Stimulated activated CD4-positive, alpha-beta T cell treated with anti-CD3 and anti-CD28 coated beads, Interleukin-2, amount 100 ng/mL, for 4 hours (primary cell): ENCODE data around the gene KLHDC8A.
"Not testable (repeated sequence)": the region's sequence is repeated elsewhere in the genome, so short reads cannot be mapped to it uniquely, and the experiment has no call there.

Experiments
- DNase-seq: peaks from one replicate; pipeline ENCODE4 v3.0.0-alpha.2; 2020; ENCODE audit warnings: low read depth

KLHDC8A gene, protein sequence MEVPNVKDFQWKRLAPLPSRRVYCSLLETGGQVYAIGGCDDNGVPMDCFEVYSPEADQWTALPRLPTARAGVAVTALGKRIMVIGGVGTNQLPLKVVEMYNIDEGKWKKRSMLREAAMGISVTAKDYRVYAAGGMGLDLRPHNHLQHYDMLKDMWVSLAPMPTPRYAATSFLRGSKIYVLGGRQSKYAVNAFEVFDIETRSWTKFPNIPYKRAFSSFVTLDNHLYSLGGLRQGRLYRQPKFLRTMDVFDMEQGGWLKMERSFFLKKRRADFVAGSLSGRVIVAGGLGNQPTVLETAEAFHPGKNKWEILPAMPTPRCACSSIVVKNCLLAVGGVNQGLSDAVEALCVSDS

DNA sequence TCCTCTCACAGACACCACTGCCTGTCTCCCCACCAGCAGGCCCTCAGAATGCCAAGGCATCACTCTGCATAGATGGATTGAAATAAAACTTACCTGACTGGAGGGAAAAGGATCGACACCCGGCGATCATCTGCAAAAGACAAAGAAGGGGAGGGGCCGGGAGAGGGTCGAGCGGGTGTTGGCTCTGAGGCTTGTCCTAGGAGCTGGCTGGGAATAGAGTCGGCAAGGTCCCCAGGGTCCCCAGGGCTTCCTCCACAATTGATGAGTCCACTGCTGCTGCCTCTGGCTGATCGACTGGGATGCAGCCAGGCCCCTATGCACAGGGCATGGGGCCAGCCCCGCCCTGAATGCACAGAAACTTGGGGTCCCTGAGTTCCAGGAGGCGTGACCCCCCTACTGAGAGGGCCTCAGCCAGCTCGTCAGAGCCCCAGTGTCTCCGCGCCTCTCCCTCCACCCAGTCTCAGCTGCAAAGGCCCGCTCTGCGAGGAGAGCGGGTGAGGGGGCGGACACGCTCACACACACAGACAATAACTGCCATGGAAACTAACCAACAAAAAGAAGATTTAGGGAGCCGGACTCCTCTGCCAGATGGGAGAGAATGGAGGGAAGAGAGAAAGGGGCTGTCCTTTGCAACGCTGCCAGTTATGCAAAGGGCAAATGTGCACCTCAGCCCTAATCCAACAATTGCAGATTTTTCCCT, at the start of gene KLHDC8A:
KLHDC8A (minus strand) TSS at position 483 of the 700 bp plus-strand sequence. CDS start 13,318 bp downstream, outside the sequence.
- DNase-seq: no peak

DNA sequence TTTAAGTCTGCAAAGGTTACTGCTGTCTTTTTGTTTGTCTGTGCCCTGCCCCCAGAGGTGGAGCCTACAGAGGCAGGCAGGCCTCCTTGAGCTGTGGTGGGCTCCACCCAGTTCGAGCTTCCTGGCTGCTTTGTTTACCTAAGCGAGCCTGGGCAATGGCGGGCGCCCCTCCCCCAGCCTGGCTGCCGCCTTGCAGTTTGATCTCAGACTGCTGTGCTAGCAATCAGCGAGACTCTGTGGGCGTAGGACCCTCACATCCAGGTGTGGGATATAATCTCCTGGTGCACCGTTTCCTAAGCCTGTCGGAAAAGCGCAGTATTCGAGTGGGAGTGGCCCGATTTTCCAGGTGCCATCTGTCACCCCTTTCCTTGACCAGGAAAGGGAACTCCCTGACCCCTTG, 49.5 kb upstream of the KLHDC8A start:
- DNase-seq: not testable (repeated sequence)

DNA sequence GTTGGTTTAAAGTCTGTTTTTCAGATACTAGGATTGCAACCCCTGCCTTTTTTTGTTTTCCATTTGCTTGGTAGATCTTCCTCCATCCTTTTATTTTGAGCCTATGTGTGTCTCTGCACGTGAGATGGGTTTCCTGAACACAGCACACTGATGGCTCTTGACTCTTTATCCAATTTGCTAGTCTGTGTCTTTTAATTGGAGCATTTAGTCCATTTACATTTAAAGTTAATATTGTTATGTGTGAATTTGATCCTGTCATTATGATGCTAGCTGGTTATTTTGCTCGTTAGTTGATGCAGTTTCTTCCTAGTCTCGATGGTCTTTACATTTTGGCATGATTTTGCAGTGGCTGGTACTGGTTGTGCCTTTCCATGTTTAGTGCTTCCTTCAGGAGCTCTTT, 47.8 kb upstream of the KLHDC8A start:
- not testable (repeated sequence) for DNase-seq

DNA sequence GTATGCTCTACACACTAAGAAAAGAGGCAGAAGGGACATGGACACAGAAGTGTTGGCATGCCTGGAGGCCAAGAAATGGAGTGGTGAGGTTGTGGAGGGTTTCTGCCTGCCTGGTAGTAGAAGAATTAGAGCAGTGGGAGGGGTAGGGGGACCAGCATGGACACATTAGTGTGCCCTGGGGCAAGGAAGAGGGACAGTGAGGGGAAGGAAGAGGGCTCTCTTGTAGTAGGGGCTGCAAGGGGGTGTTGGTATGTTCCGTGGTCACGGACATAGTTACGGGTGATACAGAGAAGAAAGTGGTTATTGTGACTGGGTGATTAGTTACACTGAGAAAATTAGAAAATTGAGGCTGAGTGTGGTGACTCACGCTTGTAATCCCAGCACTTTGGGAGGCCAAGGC, 41.9 kb upstream of the KLHDC8A start:
- no peak for DNase-seq

DNA sequence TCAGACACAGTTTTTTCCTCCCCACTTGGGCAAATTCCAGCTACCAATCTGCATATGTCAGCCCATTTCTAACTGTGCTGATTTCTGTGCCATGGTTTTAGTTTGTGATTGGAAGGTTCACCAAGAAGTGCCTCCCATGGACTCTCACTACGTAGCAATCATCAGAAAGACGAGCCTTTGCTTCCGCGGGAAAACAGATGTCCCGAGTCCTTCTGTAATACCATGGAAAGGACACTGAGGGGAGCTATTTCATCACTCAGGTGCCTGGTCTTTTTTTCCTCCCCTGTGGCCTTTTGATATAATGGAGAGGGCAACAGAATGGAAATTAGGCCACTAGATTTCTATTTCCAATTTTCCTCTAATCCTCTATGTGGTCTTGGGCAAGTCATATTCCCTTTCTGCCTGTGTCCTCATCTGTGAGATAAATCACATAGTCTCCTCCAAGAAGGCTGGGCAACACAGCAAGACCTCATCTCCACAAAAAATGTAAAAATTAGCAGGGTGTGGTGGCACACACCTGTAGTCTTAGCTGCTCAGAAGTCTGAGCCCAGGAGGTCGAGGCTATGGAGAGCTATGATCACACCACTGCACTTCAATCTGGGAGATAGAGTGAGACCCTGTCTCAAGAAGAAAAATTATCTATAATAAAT, 40.4 kb upstream of the KLHDC8A start:
- no peak for DNase-seq

DNA sequence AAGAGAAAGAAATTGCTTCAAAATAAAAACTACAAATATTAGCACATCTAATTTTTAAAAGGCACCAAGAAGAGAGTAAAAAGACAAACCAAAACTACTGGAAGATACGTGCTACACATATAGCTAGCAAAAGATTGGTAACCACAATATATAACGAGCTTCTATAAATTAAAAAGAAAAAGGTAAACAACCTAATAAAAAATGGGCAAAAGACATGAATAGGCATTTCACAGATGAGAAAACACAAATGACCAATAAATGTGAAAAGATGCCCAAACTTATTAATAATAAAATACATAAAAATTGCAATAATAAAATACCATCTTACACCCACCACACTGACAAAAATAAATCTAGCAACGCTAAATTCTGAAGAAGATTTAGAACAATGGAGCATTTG, 38.9 kb upstream of the KLHDC8A start:
- DNase-seq: no peak

DNA sequence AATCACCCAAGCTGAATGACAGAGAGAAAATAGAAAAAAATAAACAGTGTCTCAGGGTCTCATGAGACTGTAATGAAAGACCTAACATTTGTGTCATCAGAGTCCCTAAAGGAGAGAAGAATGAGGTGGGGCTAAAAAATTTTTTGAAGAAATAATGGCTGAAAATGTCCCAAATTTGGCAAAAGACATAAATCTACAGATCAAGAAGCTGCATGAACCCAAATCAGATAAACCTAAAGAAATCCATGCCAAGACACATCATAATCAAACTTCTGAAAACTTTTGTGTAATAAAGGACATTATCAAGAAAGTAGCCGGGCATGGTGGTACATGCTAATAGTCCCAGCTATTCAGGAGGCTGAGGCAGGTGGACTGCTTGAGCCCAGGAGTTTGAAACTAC, 35.9 kb upstream of the KLHDC8A start:
- no peak for DNase-seq

DNA sequence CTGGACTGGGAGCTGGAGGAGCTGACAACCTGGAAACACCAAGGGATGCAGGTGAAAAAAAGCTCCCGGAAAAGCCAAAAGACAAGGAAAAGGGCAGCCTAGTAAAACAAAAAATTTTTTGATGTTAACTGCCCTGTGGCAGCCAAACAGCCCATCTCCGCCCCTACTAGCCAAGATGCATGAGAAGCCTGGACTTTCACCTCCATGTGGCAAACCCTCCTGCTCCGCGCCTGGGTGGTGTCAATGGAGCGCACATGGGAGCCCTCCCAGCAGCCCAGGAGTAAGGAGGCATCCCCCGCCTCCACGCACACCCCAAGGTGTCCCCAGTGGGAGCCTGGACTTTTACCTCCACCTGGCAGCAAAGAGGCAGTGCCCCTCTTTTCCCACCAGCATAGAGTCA, 34.7 kb upstream of the KLHDC8A start:
- no peak for DNase-seq

DNA sequence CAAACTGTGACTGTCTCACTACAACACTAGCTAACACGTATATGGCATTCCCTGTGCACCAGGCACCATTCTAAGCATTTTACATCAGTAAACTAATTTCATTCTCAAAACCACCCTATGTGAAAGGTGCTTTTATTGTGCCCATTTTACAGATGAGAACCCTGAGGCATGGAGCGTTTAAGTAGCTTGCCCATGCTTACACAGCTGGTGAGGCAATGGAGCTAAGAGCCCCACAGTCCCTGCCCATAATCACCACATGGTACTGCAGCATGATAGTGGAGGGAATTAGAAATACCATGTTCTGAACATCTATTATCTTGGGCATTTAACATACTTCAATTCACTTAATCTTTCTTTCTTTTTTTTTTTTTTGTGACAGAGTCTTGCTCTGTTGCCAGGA, 31.1 kb upstream of the KLHDC8A start:
- no peak for DNase-seq

DNA sequence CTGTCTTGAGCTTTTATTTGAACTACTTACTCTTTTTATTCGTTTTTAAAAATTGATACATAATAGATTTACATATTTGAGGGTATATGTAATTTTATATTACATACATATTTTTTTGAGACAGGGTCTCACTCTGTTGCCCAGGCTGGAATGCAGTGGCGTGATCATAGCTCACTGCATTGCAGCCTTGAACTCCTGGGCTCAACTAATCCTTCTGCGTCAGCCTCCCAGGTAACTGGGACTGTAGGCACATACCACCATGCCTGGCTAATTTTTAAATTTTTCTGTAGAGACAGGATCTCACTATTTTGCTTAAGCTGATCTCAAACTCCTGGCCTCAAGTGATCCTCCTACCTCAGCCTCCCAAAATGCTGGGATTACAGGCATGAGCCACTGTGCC, 26.3 kb upstream of the KLHDC8A start:
- DNase-seq: not testable (repeated sequence)

DNA sequence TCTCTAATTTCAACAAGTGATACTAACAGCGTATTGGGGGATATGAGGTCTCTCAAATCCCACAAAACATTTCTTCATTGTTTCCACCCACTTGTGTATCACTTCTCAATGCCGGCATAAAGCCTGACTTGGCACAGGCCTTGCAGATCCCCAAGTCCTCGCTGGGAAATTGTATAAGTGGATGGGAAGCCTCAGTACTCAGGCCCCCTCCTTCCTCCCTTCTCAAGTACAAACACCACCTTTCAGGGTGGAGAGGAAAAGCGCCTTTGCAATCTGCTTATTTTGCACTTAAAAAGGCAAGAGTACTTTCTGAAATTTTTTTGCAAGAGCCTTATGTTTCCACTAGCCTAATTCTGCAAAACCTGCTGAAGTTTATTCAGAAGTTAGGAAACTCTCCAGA, 25.8 kb upstream of the KLHDC8A start:
- DNase-seq: no peak

DNA sequence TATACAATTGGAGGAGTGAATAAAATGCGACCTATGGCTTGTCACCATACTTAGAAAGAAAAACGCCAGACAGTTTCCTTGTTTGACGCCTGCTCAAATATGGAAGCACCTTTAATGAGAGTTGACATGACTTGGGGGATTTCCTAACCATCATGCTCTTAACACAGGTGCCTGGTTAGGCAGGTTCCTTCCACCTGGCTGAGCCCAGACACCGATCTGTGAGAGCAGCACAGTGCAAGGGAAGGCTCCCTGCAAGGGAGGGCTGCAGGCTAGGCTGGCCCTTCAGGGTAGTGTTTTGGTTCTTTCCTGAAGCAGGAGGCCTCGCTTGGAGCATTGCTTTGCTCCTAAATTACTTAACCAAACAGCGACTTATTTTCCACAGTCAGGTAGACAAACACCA, 24.6 kb upstream of the KLHDC8A start:
- DNase-seq: no peak

DNA sequence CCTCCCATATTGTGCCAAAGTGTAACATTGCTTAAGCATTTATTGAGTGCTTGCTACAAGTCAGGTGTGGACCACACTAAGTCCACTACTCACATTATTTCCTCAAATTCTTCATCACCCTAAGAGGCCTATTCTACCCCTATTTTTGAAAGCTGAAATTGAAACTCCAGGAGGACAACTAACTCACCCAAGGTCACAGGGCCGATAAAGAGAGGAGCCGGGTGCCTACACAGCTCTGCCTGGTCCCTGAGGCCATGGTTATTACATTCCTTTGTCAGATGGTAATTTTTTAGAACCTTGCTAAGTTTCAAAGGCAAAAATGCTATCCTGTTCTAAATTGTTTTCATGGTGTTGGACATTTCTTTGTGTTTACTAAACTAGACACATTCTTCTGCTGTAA, 24.2 kb upstream of the KLHDC8A start:
- DNase-seq: no peak

DNA sequence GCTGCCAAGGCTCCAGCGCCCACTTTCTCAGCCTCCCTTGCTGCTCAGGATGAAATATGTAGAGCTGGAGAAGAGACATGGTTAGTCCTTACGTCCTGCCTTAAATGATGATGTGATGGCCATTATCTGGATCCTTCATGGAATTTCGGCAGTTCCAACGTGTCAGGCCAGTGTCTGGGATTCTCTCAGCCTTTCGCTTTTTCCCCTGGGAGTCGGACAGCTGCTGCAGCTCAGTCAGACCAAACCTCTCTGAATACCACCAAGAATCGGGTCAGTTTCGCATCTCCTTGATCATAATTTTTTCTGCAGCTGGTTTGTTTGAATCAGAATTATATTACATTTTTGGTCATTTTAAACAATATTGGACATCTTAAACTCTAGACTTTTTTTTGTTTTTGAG, 22.3 kb upstream of the KLHDC8A start:
- DNase-seq: no peak

DNA sequence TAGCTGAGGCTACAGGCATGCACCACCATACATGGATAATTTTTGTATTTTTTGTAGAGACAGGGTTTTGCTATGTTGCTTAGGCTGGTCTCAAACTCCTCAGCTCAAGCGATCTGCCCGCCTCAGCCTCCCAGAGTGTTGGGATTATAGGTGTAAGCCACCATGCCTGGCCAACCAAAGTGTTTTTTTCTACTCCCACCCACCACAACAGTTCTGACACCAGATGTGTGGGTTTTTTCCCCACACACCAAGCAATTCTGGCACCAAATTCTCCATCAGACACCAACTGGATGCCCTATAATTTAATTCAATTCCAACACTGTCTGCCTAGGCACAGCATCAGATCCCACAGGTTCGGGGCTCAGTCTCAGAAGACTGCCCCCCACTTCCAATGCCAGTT, 20.6 kb upstream of the KLHDC8A start:
- no peak for DNase-seq

DNA sequence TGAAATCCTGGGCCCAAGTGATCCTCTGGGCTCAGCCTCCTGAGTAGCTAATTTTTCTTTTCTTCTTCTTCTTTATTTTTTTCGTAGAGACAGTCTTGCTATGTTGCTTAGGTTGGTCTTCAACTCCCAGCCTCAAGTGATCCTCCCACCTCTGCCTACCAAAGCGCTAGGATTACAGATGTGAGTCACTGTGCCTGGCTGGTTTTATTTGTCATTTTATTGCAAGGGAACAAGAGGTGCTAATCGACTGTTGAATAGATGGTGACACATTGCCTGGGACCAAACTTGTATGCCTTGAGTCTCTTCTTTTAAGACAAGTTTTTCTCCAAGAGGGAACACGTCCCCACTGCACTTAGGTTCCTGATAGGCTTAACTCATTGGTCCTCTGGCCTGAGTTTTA, 20.0 kb upstream of the KLHDC8A start:
- DNase-seq: no peak

DNA sequence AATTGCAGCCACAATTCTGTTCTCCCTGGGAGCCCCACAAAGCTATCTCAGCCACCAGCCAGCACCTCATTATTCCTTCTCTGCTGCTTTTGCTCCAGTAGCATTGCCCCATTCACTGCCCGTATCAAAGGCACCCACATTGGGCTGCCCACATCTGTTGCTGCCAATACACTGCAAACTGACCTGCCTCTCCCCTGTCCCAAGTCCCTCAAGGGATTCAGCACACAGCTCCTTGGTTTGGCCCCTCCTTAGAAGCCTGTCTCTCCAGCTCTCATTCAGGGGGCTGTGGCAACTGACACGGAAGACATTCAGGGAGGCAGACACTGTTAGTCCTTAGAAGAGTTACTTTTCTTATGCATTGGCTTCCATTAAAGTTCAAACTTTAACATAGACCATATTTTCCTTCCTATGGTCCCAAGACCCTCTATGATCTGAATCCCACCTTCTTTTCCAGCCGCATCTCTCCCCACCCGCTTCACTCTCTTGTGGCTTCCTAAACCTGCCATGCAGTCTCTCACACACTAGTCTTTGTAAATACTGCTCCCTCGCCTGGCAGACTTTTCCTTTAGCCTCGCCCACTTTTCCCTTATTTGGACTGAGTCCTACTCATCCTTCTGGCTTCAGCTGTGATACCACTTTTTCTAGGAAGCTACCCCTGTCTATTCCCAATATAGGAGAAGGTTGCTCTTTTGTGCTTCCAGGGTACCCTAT, 19.3 kb upstream of the KLHDC8A start:
- DNase-seq: no peak

DNA sequence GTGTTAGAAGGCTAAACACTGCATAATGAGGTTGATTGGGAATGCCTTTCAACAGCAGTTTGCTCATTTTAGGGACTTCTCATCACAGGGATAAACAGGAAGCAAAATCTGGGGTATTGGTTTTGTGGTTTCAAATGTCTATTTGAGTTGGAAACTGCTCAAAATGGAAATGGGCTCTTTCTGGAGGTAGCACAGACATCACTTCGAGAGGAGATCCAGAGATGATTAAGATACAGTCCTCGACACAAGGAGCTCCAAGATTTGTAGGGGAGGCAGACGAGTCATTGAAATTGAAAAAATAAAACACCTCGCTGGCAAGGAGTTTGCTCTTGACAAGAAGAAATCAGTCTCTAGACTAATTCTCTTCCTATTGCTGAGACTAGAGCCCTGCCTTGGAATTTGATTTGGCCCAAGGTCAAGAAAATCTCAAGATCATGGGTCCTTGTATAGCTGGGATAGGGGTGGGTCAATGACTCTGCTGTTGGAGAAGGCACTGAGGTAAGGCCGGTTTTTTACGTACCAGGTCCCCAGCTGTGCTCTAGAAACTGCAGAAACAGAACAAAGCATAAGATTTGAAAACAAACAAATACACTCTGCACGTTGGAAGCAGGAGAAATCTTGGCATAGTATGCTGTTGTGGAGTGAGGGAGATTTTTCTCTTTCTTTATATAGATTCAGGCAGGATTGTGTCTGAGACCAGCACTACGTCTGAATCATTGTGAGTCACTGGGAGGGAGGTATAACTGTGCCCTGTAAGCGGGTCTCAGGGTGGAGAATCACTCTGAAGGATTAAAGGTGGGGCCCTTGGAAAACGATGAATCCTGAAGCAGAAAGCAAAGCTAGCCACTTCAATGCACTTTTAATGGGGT, 17.7 kb upstream of the KLHDC8A start:
- no peak for DNase-seq

DNA sequence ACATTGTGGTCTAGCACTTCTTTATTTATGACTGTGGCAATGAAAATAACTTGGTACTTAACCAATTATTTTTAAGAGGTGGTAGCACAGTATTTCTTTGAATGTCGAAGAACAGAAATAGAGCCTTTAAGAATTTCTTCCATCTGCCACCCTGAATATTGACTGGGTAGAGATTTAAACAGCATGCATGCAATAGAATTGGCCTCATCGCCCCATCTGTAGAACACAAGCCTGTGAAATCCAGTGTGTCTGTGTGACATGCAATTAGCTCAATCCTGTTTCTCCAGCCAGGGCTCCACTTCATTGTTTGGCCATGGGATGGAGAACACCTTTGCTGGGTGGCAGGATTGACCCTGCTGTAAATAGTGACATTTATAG, 17.1 kb upstream of the KLHDC8A start:
- DNase-seq: no peak

DNA sequence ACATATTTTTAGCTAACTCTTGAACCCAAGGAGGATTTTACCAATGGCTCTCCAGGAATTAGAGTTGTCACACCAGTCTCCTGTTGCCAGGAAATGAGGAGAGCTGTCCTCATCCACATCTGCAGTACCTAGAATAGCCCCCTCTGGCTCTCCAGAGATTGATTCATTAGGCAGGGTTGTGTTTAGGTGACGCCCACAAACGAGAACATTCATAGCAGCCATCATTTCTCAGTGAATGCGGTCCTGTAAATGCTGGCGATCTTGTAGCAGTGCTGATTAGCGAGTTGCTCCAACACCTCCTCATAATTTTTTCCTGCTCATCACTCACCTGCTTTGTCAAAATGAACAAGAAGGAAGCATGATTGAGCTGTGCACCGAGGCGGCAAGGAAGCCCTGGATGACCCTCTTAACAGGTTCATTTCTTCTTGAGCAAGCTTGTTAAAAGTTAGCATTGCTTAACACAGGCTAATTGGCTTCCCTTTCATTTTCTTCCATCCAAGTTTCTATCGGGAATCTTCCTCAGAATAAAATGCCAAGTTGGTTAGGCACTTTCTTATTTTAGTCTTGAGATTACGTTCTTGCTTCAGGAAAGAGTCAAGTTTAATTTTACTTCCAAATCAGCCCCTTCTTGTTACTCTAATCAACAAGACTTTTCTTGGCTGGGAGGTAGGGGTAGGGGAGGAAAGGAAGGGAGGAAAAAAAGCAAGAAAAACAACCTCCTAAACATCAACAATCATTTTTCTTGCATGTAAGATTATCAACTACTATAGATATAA, 16.5 kb upstream of the KLHDC8A start:
- no peak for DNase-seq
